ENCODE results near the gene SPAG9.

Gene SPAG9

DNA sequence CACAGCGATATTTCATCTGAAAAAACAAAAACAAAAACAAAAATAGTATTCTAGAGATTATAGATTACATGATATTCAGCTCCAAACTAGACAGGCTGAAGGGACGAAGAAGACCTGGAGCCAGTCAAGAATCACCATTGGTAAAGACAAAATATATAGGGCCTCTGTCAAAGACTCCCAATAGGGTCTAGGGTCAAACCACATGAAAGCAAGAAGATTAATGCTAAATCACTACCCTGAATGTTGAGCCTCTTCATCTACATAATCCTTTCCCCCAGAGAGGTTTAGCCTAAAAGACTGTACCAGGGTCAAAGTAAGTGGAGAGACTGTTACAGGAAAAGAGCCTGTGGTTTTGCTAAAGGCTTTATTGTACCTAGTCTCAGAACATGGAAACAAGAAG is 21.9 kb upstream of the SPAG9 start:
- H3K27me3 ChIP-seq (ENCODE audit: control insufficient read depth, low read length): no peaks in the 10 kb centered on the region
- no peaks in the 10 kb centered on the region for H3K9me3 ChIP-seq (ENCODE audit: control insufficient read depth, insufficient read depth, low read length)
- H3K9me2 ChIP-seq (replicated peaks; ENCODE audit: control insufficient read depth, low read length): no peaks in the 10 kb centered on the region
- H3K4me3 ChIP-seq (ENCODE audit: low read length): no peak overlapping the region
- no peaks in the 10 kb centered on the region for H3K4me1 ChIP-seq (ENCODE audit: control insufficient read depth, low read length)
- H3K36me3 ChIP-seq (ENCODE audit: control insufficient read depth, low read length): no peaks in the 10 kb centered on the region
- TF ChIP-seq, protein P1, sequence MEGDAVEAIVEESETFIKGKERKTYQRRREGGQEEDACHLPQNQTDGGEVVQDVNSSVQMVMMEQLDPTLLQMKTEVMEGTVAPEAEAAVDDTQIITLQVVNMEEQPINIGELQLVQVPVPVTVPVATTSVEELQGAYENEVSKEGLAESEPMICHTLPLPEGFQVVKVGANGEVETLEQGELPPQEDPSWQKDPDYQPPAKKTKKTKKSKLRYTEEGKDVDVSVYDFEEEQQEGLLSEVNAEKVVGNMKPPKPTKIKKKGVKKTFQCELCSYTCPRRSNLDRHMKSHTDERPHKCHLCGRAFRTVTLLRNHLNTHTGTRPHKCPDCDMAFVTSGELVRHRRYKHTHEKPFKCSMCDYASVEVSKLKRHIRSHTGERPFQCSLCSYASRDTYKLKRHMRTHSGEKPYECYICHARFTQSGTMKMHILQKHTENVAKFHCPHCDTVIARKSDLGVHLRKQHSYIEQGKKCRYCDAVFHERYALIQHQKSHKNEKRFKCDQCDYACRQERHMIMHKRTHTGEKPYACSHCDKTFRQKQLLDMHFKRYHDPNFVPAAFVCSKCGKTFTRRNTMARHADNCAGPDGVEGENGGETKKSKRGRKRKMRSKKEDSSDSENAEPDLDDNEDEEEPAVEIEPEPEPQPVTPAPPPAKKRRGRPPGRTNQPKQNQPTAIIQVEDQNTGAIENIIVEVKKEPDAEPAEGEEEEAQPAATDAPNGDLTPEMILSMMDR (IDR thresholded peaks at IDR 0.05; ENCODE audit: low read depth, low read length, poor library complexity, severe bottlenecking): no peak
- TF ChIP-seq EZH2phosphoT487 (IDR thresholded peaks at IDR 0.05; ENCODE audit: borderline replicate concordance, low read length): no peak
- H3K4me2 ChIP-seq (ENCODE audit: low read length): no peak overlapping the region
- H4K20me1 ChIP-seq (ENCODE audit: control insufficient read depth, insufficient read depth, low read depth, low read length): no peaks in the 10 kb centered on the region
- H3F3A ChIP-seq (ENCODE audit: control insufficient read depth, insufficient read depth): no peaks in the 10 kb centered on the region
- no peak overlapping the region for H3K27ac ChIP-seq (ENCODE audit: low read depth, low read length)
- H3K79me2 ChIP-seq (ENCODE audit: control insufficient read depth, low read length): no peaks in the 10 kb centered on the region

DNA sequence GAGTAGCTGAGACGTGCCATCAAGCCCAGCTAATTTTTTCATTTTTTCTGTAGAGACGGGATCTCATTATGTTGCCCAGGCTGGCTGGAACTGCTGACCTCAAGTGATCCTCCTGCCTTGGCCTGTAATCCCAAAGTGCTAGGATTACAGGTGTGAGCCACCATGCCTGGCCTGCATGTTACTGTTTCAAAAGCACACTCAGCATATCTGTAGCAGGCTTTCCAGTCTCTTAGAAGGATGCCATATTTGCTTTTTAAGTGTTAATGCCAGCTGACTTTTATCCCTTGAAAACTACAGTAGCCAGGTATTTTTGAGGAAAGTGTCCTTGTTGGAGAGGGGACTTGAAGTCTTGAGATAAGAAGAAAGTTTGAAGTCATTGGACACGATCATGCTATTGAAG is 15.3 kb upstream of the SPAG9 start:
- TF ChIP-seq EZH2phosphoT487 (IDR thresholded peaks at IDR 0.05; ENCODE audit: borderline replicate concordance, low read length): no peak
- TF ChIP-seq, protein P1 (IDR thresholded peaks at IDR 0.05; ENCODE audit: low read depth, low read length, poor library complexity, severe bottlenecking): no peak
- no peak overlapping the region for H3K27ac ChIP-seq (ENCODE audit: low read depth, low read length)
- no peaks in the 10 kb centered on the region for H3F3A ChIP-seq (ENCODE audit: control insufficient read depth, insufficient read depth)
- no peaks in the 10 kb centered on the region for H3K9me2 ChIP-seq (replicated peaks; ENCODE audit: control insufficient read depth, low read length)
- no peaks in the 10 kb centered on the region for H4K20me1 ChIP-seq (ENCODE audit: control insufficient read depth, insufficient read depth, low read depth, low read length)
- no peak overlapping the region for H3K4me2 ChIP-seq (ENCODE audit: low read length)
- H3K9me3 ChIP-seq (ENCODE audit: control insufficient read depth, insufficient read depth, low read length): no peaks in the 10 kb centered on the region
- H3K27me3 ChIP-seq (ENCODE audit: control insufficient read depth, low read length): peaks cover 3% of the 10 kb centered on the region; the same call in 1 of the 2 replicates
- H3K4me1 ChIP-seq (ENCODE audit: control insufficient read depth, low read length): no peaks in the 10 kb centered on the region
- H3K36me3 ChIP-seq (ENCODE audit: control insufficient read depth, low read length): no peaks in the 10 kb centered on the region
- no peak overlapping the region for H3K4me3 ChIP-seq (ENCODE audit: low read length)
- H3K79me2 ChIP-seq (ENCODE audit: control insufficient read depth, low read length): no peaks in the 10 kb centered on the region

DNA sequence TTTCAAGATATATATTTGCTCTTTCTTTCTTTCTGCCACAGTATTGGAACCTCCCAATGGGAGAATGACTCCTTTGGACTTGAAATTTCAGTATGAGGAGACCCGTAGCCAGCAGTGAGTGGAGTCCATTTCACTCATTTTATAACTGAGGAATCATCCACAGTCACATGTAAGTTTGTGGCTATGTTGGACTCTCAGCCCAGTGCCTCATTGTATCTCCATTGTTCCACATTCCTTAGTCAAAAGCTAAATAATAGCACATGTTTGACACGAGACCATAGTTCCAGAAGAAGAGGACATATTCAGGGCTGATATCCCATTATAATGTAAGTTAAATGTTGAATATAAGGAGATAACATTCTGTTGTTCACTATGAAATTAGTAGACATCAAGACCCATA is 12.7 kb upstream of the SPAG9 start:
- TF ChIP-seq, protein P1 (IDR thresholded peaks at IDR 0.05; ENCODE audit: low read depth, low read length, poor library complexity, severe bottlenecking): no peak
- no peak for TF ChIP-seq EZH2phosphoT487 (IDR thresholded peaks at IDR 0.05; ENCODE audit: borderline replicate concordance, low read length)
- Histone ChIP-seq H3K9me2 (replicated peaks; ENCODE audit: control insufficient read depth, low read length) (no peaks in the 10 kb centered on the region), H3K4me3 (ENCODE audit: low read length) (no peak overlapping the region), H3K4me1 (ENCODE audit: control insufficient read depth, low read length) (no peaks in the 10 kb centered on the region), H3K9me3 (ENCODE audit: control insufficient read depth, insufficient read depth, low read length) (no peaks in the 10 kb centered on the region), H3F3A (ENCODE audit: control insufficient read depth, insufficient read depth) (no peaks in the 10 kb centered on the region), H4K20me1 (ENCODE audit: control insufficient read depth, insufficient read depth, low read depth, low read length) (no peaks in the 10 kb centered on the region), H3K4me2 (ENCODE audit: low read length) (no peak overlapping the region), H3K36me3 (ENCODE audit: control insufficient read depth, low read length) (no peaks in the 10 kb centered on the region), H3K79me2 (ENCODE audit: control insufficient read depth, low read length) (no peaks in the 10 kb centered on the region), H3K27me3 (ENCODE audit: control insufficient read depth, low read length) (peaks cover 3% of the 10 kb centered on the region; the same call in 1 of the 2 replicates), H3K27ac (ENCODE audit: low read depth, low read length) (no peak overlapping the region)

DNA sequence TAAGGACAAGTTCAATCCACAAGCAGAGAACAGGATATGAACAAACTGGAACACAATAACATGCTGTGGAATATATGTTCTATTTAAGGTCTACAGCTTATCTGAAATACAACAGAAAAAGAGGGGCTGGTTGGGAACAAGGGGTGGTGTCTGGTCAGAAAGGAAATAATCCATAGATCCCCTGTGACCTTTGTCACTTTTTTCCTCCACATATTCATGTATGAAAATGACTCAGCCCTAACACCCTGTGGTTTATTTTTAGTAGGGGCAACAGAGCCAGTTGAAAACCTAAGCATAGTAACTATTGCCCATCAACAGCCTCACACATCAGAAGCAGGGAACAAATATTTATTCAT is 12.3 kb upstream of the SPAG9 start:
- Histone ChIP-seq H3K27me3 (ENCODE audit: control insufficient read depth, low read length) (peaks cover 3% of the 10 kb centered on the region; the same call in 1 of the 2 replicates), H3K4me2 (ENCODE audit: low read length) (no peak overlapping the region), H3K36me3 (ENCODE audit: control insufficient read depth, low read length) (no peaks in the 10 kb centered on the region), H3K4me1 (ENCODE audit: control insufficient read depth, low read length) (peaks cover 1% of the 10 kb centered on the region; the same call in 1 of the 2 replicates), H3K4me3 (ENCODE audit: low read length) (no peak overlapping the region), H3F3A (ENCODE audit: control insufficient read depth, insufficient read depth) (no peaks in the 10 kb centered on the region), H3K27ac (ENCODE audit: low read depth, low read length) (no peak overlapping the region), H3K79me2 (ENCODE audit: control insufficient read depth, low read length) (no peaks in the 10 kb centered on the region), H4K20me1 (ENCODE audit: control insufficient read depth, insufficient read depth, low read depth, low read length) (no peaks in the 10 kb centered on the region), H3K9me2 (replicated peaks; ENCODE audit: control insufficient read depth, low read length) (no peaks in the 10 kb centered on the region), H3K9me3 (ENCODE audit: control insufficient read depth, insufficient read depth, low read length) (no peaks in the 10 kb centered on the region)
- TF ChIP-seq, protein P1 (IDR thresholded peaks at IDR 0.05; ENCODE audit: low read depth, low read length, poor library complexity, severe bottlenecking): no peak
- no peak for TF ChIP-seq EZH2phosphoT487 (IDR thresholded peaks at IDR 0.05; ENCODE audit: borderline replicate concordance, low read length)
